GM21737 (cell line): ENCODE measurements around the gene TRMT61A.
"Not testable (repeated sequence)": the region's sequence is repeated elsewhere in the genome, so short reads cannot be mapped to it uniquely, and the experiment has no call there.

ENCODE experiments used
- ATAC-seq: cut with Tn5 transposase; IDR thresholded peaks from one replicate; pipeline ENCODE4 v1.9.1; 2021; ENCODE audit warnings: mild to moderate bottlenecking, moderate library complexity; ENCODE audit not compliant: unreplicated experiment

Gene TRMT61A

DNA sequence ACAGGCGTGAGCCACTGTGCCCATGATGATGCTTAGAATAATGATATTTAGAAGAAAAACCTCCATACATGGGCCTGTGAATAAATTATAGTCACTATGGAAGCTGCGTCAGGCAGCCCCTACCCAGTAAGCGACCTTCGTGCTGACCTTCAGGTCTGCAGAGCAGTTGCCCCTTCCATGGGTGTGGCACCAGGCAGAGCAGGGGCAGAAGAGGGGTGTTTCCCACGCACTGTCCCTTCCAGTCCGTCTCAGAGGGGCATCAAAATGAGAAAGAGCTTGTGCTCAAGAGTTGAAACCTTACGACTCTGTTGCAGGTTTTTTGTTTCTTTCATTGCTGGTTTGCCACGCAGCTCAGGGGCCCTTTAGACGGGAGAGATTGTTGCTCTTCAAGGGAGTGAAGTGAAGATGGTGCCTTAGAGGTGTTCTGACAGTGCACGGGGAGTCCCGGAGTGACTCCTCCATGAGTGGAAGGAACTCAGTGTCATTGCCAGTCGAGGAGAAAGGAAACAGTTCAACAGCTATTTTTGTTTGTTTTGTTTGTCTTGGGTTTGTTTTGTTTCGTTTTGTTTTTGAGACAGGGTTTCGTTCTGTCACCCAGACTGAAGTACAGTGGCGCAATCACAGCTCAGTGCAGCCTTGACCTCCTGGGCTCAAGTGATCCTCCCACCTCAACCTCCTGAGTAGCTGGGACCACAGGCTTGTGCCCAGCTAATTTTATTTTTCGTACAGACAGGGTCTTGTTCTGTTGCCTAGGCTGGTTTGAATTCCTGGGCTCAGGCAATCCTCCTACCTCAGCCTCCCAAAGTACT lies 20.3 kb upstream of the TRMT61A start:
- no peak for ATAC-seq

DNA sequence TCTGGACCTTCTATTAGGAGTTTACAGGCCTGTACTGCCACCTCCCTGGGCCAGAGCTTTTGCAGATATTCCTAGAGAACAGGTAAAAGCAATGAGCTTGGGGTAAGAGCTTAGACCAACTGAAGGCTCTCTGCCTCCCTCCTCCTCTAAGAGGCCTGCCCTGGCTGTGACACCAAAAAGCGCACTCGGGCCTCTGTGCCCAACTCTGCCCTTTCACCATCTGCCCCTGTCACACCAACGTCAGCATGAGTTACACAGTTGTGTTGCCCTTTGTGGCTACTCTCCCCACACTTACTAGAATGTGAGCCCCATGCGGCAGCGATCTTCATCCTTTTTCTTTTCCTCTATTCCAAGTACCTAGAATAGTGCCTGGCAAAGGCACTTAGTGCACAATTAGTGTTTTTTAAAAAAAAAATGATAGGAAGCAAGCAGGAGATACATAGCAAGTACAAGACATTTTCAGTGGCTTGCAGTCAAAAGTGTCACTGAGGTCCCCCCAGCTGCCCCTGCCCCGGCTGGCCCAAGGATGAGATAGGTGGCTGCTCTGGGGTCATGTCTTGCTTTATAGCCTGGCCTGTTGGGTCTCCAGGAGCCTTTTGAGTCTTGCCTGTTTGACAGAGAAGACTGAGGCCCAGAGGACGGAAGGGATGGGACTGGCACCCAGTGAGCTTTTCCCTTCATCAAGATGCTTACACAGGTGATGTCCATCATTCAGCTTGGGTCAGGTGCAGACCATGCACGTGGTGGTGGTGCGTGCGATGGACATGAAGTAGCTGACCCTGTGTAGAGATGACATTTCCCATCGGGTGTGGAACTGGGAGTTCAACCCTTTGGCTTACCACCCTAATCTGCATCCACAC lies 18.9 kb upstream of the TRMT61A start:
- ATAC-seq, result no peak

DNA sequence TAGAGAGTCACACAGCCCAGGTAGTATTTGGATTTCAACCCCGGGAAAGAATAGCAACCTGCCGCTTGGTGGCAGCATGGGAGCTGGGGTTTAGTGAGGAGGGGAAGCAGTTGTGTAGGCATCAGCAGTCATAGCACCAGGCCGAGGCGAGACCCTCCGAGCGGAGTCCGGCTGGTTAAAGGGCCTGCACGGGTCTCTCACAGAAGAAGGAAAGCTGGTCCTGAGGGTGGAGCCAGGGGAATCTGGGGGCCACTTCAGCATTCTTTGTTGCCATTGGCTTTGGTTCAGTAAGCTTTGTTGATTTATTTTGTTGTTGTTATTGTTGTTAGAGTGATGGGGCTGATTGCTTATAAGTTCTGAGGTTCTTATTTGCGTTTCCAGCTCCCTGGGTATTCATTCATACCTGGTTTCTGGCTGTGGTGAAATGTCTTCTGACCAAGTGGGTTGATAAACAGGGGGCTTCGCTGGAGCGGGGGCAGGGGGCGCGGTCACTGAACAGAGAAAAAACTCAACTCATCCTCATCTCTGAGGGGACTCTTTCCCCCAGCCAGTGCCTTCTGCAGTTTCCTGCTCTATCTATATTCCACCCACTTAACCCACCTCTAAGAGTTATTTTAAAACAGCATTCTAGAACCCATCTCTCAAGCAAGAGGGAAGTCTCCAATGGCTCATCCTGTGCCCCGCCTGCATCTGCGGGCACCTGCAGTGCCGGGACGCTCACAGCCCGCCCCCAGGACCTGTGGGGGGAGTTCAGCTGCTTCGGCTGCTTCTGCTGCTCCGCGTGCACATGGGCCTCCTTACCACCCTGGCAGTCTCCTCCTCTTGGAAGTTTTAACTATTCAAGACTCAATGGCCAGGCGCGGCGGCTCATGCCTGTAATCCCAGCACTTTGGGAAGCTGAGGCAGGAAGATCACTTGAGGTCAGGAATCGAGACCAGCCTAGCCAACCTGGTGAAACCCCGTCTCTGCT lies 18.0 kb upstream of the TRMT61A start:
- no peak for ATAC-seq

DNA sequence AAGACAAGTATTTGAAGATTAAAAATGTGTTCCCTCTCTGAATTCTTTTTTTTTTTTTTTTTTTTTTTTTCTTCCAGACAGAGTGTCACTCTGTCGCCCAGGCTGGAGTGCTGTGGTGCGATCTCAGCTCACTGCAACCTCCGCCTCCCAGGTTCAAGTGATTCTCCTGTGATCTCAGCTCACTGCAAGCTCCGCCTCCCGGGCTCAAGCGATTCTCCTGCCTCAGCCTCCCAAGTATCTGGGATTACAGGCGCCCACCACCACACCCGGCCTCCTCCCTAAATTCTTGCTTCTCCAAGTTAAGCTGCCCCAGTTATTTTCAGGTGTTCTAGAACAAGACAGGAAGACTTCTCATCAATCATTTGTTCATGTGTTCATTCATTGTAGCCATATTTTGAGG lies 16.8 kb upstream of the TRMT61A start:
- ATAC-seq, result not testable (repeated sequence)

DNA sequence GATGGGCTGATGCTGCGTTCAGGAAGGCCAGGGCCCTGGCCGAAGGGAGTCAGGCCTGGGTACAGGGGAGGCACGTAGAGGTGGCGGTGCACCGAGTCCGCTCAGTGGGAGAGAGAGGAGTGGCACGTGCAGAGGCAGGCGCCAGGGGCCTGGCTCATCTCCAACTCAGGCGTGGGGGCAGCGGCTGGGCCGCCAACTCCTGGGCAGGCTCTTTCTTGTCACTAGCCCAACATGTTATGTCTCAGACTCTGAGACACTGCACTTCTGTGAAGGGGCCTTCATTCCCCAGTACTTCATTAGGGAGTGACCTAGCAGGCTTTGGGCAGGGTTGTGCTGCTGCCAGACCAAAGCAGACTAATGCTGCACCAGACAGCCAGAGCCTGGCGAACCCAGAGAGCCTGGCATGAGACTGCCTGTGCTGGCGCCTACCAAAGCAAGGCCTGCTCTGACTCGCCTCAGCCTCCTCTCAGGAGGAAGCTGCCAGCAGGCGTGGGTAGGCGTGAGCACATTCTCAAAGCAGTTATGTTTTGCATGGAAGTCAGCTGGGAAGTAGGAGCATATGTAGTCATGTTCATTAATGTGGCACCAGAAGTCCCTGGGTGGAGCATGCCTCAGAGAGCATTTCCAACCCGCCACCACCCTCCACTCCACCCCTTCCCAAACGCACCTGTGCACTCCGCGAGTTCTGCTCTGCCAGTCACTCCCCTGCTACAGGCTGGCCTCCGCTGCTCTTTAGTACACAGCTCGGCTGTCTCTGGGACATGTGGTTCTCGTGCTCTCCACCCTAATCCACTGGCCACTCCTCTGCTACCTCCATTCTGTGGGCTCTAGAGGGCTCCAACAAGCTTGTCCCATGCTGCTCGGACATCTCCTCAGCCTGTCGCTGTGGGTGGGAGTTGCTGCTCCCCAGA lies 16.0 kb upstream of the TRMT61A start:
- ATAC-seq, result no peak

DNA sequence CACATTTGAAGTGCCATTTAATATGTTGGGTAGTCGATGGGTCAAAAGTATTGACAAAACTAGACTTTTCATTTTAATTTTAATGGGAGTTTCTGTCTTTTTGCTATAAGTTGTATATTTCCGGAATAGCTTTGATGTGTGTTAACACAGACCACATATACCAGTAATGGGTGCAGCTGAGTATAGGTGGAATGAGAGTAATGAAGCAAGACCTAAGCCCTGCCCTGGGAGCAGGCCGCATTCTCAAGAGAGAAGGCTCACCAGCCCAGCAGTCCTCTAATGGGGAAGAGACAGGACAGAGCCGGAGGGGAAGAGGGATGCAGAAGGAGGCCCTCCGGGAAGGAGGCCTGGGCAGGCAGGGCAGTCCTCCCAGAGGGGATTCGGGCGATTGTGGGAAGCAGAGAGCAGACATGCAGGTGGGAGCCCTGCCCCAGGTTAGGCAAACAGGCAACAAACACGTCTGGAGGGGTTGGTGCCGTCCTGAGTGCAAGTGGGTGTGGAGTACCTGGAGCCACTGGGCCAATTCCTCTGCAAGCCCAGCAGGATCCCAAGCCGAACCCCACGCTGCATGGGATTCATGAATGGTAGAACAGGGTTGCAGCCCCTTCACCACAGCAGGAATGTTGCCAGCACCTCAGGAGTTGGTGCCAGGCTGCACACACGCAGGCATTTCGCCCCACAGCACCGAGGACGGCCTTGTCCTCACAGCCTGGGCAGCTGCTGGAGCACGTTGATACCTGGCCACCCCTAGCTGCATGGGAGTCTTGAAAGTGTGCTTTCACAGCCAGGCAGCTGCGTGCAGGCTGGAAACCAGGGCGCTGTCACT lies 14.2 kb upstream of the TRMT61A start:
- ATAC-seq, result no peak

DNA sequence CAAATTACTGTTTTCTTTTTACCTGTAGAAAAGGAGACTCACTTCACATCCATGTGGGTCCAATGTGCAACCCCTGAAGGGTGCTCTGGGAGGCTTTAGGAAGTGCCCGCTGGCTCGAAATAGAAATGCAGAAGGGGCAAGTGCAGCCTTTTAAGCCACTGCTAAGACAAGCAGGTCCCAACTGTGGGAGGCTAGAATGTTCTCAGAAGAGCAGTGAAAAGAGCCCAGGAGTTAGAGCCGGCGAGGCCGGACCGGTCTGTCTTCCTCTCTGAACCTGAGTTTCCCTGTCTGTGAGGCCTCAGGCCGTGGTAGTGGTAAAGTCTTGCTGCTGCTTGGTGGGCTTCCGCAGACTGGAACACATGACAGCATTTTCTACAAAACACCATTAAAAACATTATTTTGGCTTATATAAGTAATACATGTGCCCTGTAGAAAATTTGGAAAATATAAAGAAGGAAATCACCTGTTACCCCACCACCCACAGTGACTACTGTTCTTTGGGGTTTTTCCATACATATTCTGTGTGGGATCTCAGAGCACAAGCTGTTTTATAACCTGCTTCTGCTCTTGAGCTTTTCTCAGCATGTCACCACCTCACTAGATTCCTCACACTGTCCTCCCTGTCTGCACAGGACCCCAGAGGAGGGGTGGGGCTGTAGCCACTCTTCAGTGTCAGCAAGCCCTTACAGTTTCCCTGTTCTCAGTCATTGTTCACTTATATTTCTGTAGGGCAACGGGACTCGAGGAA lies 12.4 kb upstream of the TRMT61A start:
- no peak for ATAC-seq

DNA sequence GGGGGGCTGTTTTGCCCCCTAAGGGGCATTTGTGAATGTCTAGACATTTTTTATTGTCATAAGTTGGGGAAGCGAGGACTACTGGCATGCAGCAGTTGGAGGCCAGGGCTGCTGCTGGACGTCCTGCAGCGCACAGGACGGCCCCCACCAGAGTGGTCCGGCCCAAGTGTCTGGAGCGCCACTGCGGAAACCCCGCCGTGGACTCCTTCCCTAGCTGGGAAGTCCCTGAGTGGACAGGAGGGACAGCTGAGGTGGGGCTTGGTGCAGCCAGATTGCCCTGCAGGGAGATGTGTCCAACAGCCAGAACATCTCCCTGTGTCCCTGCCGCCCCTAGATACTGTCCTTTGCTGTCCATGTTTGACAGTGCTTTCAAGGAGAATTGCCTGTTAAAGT lies 11.8 kb upstream of the TRMT61A start:
- ATAC-seq, result no peak

DNA sequence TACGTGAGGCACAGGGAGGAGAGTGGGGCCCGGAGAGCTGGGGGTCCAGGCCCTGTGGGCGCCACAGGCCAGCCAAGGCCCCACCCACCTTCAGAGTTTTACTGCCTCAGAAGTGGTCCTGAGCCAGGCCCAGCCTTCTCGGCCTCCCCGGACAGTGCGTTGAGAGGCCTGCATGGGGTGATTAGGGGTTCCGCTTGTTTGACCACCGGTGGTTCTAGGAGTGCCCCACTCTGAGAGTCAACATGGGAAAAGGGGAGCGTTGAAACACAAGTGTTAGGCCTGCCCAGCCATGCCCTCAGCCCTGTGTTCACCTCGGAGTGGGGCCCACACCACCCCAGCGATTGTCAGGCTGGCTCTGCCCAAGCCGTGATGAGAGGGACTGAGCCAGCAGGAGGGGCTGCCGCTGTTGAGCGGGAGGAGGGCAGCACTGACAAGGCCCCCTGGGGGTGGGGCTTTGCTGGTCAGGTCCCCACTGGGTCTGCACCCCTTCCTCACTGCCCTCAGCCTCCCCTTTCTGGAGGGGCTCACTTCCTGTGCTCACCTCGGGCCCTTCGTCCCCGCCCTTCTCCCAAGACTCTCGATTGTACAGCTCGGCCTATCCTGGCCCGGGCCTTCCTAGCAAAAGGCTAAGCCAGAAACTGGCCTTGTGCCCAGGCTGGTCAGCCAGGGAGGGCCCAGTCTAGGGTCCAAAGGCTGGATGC lies 11.1 kb upstream of the TRMT61A start:
- no peak for ATAC-seq

DNA sequence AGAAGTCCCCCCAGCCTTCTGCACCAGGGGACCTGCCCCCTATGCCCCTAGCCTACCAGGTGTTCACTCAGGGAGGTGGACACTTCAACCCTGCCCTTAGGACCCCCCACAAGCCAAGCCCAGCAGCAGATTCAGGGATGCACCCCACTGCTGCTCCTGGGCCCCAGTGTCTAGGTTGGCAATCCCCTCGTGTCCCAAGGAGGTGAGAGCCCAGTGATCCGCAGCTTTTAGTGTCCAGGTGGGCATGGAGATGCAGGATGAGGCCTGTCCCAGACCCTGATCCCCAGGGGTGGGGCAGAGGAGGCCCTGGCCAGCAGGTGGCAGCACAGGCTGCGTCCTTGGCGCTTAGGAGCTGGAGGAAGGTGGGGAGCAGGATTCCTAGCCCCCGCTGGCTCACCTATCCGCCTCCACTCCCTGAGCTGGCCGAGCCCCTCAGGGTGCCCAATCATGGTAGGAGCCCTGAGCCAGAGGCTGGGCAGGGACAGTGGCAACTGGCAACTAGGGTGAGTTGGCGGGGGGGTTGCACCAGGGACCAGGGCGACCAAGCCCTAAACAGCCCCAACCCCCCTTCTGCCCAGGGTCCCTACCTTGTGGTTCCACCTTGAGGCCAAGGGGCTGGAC lies 10.5 kb upstream of the TRMT61A start:
- no peak for ATAC-seq

DNA sequence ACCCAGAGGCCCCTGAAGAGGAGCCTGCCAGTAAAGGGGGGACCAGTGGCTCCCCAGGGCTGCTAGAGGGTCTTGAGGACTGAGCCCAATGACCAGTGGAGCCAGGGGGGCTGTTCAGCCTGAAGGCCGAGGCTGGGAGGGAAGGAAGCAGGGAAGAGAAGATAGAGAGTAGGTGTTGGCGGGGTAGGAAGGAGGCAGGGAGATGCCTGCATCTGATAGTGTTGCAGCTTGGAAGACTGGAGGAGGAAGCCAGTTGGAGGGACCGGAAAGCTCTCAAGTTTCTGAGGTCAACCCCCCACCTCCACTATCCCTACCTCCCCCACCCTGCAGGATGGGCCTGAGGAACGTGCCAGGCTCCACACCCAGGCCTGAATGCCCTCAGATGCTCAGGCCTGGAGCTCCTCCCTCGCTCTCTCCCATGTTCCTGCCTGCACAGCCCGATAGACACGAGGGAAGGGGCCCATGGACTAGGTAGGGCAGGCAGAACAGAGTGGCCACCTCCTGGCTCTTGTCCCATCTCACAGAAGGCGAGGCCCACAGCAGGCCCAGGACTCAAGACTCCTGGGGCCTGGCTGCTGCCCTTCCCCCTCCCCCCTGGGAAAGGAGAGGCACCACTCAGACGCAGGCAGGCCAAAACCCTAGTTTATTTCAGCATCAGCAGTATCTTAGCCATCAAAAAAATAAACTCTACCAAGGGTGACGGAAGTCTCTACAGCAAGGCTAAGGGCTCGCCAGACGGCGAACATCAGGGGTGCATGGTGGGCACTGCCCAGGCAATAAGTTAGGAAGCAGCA lies 9.8 kb upstream of the TRMT61A start:
- no peak for ATAC-seq

DNA sequence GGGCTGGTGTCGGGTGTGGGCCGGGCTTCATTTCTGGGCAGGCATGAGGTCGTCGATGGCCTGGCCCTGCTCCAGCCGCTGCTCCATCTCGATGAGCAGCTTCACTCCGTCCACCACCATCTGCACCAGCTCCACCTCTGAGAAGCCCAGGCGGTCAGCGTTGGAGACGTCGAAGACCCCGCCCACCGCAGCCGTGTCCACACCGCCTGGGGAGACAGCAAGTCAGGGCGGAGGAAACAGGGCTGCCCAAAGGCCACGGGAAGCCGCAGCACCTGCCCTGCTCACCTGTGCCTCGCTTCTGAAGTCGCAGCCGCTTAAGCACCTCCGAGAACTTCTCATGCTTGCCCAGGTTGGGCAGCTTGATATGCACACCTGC lies 9.2 kb upstream of the TRMT61A start:
- ATAC-seq, result no peak

DNA sequence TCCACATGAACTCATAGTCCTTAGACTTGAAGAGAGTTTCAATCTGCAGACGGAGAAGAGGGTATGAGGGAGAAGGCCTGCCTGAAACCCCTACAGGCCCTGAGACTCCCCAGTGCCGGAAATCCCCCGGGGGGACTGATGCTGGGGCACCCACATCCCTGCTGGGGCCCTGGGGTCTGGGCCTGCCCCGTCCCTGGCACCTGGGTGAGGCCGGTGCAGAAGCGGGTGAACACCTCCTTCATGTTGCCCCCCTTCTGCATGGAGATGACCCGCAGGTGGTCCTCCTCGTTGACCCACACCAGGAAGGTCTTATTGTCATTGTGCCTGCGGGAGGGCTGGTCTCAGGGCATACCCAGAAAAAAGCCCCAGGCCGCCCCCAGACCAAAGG lies 8.7 kb upstream of the TRMT61A start:
- ATAC-seq, result no peak

DNA sequence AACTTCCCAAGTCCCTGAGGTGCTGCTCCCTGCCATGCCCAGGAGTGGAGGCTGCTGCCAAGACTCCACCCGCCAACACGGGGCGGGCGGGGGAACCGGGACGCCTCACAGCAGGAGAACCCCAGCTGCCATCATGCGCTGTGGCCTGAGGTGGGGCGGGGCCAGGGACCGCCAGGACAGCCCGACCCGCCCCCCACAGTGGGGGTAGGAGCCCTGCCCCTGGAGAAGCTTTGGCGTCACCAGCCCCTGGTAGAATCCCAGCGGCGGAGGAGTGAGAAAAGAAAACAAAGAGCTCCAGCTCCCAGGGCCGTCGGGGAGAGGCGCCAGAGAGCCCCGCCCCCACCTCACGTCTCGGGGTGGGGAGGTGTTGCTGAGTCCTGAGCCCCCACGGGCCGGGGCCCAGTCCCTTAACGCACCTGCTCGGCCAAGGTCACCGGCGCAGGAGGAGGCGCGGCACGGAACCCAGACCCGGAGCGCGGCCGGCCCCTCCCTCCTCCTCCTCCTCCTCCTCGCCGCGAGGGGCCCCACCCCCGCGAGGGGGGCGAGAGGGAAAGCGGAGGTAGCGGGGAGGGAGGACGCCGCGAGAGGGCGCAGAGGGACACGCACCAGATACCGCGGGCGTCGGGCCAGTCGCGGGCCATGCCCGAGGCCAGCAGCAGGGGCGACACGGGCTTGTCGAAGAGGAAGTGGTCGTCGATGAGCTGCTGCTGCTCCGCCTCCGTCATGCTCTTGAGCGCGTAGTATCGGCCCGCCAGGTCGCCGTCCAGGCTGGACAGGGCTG lies 8.1 kb upstream of the TRMT61A start:
- peak; percentile 36 for ATAC-seq

DNA sequence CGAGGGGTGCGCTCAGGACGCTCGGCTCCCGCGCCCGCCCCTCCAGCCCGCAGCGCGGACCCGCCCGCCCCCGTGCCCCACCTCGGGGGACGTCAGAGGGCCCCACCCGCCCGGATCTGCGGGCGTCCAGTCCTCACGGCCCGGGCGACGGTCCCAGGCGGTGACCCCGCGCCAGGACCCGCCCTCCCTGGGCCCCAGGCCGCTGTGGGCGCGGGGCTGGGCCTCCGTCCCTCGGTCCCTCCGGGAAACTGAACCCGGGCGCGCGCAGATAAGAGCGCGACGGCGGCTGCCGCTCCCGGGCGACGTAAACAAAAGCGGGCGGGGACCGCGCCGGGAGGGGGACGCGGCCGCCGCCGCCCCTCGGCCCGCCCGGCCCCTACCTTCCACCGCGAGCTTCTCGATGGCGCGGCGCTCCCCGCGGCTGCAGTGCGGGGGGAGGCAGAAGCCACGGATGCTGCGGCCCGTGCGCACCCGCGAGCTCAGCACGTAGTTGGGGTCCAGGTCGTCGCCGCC lies 7.5 kb upstream of the TRMT61A start:
- peak; percentile 3 for ATAC-seq
